ENCODE results near the gene FBXL17.
"Not testable (repeated sequence)": the region's sequence is repeated elsewhere in the genome, so short reads cannot be mapped to it uniquely, and the experiment has no call there.

The FBXL17 gene

GRCh38 chr5:108326982-108327381 is 54.9 kb downstream of the FBXL17 start:
- in situ Hi-C loops (cut with HindIII; ENCODE audit: low pct_ligation_motif_present, low pct_unique_long_range_greater_than_20kb, low sequenced_read_pairs): no loop called here
- no peak for DNase-seq

- in situ Hi-C loops (cut with HindIII; ENCODE audit: low pct_ligation_motif_present, low pct_unique_long_range_greater_than_20kb, low sequenced_read_pairs): no loop called here
- DNase-seq: no peak
Measured at GRCh38 chr5:108324886-108325285, 57.0 kb downstream of the FBXL17 start.

GRCh38 chr5:108321341-108321740 is 60.6 kb downstream of the FBXL17 start:
- no peak for DNase-seq
- in situ Hi-C loops (cut with HindIII; ENCODE audit: low pct_ligation_motif_present, low pct_unique_long_range_greater_than_20kb, low sequenced_read_pairs): no loop called here

GRCh38 chr5:108320231-108320630 is 61.7 kb downstream of the FBXL17 start:
- in situ Hi-C loops (cut with HindIII; ENCODE audit: low pct_ligation_motif_present, low pct_unique_long_range_greater_than_20kb, low sequenced_read_pairs): no loop called here
- DNase-seq: no peak

DNA sequence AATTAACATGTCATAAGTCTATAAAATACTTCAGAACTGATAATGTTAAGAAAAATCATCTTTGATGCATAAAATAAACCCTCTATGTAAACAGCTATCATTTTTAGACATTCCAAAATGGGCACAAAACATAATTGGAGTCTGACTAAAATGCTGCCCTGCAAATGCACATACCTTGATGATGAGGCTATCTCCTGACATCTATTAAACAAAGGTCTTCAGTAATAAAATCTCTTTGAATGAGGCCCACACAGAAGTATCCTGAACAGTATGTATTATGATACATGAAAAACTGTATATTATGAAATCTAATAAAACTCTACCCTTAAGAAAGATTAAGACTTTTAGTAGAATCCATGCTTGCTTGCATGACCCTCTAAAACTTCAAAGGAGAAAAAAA is 66.1 kb downstream of the FBXL17 start:
- DNase-seq: no peak
- in situ Hi-C loops (cut with HindIII; ENCODE audit: low pct_ligation_motif_present, low pct_unique_long_range_greater_than_20kb, low sequenced_read_pairs): no loop called here

DNA sequence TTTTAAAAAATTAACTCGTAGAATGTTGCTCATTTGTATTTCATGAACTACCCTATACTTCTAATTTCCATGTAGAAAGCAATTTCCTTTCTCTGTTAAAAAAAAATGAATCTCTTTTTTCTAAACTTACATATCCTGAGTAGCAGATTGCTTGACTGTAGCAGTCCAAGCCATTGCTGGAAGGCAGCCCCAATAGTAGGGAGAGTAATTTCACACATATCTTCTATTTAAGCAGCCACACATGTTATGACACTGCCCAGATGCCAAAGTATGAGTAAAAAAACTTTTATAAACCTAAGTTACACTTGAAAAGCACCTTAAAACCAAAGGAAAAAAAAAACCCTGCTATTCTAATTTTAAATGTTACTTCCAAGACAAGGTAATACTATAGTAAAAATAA is 69.6 kb downstream of the FBXL17 start:
- no peak for DNase-seq
- in situ Hi-C loops (cut with HindIII; ENCODE audit: low pct_ligation_motif_present, low pct_unique_long_range_greater_than_20kb, low sequenced_read_pairs): no loop called here

DNA sequence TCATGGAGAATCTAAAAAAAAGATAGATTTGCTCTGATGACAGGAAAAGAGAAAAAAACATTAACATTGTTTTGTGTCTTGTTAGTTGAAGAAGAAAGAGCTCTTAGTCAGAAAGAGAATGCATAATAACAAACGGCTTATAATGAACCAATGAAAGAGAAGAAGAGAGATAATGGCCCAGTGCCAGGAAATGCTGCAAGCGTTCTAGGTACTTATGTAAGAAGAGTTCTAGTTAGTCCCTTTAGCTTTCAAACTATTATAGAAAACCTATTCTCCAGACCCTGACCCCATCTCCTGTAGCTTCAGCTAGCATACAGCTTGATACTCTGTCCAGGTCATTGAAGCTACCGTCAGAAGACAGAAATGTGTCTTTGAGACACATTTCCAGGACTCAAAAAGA is 70.2 kb downstream of the FBXL17 start:
- DNase-seq: no peak
- in situ Hi-C loops (cut with HindIII; ENCODE audit: low pct_ligation_motif_present, low pct_unique_long_range_greater_than_20kb, low sequenced_read_pairs): no loop called here

GRCh38 chr5:108303611-108304010 is 78.3 kb downstream of the FBXL17 start:
- in situ Hi-C loops (cut with HindIII; ENCODE audit: low pct_ligation_motif_present, low pct_unique_long_range_greater_than_20kb, low sequenced_read_pairs): no loop called here
- no peak for DNase-seq

- no peak for DNase-seq
- in situ Hi-C loops (cut with HindIII; ENCODE audit: low pct_ligation_motif_present, low pct_unique_long_range_greater_than_20kb, low sequenced_read_pairs): no loop called here
Measured at GRCh38 chr5:108303086-108303485, 78.8 kb downstream of the FBXL17 start.

DNA sequence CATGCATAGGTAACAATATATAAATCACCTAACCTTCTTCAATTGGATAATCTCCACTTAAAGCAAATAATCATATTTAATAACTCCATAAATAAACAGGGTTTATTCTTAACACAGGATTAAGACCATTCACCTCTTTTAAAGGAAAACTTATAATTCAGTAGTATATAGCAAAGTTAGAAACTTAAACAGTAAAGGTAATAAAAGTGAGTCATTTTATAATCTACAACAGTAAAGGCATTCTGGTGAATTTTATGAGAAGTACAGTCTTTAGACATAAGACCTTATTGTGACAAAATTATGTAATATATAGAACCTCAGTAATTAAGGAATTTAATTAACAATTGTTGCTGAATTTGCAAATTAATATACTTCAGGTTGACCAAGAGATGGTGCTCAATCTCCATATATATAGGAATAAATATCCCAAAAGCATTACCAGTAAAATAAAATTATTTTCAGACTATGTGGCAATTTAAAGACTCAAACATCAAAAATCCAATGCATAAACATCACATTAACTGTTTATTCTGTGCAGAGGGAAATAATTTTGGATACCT is 84.8 kb downstream of the FBXL17 start:
- no peak for DNase-seq
- in situ Hi-C loops (cut with HindIII; ENCODE audit: low pct_ligation_motif_present, low pct_unique_long_range_greater_than_20kb, low sequenced_read_pairs): no loop called here

- in situ Hi-C loops (cut with HindIII; ENCODE audit: low pct_ligation_motif_present, low pct_unique_long_range_greater_than_20kb, low sequenced_read_pairs): no loop called here
- DNase-seq: no peak
Measured at GRCh38 chr5:108295578-108296368, 86.1 kb downstream of the FBXL17 start.

DNA sequence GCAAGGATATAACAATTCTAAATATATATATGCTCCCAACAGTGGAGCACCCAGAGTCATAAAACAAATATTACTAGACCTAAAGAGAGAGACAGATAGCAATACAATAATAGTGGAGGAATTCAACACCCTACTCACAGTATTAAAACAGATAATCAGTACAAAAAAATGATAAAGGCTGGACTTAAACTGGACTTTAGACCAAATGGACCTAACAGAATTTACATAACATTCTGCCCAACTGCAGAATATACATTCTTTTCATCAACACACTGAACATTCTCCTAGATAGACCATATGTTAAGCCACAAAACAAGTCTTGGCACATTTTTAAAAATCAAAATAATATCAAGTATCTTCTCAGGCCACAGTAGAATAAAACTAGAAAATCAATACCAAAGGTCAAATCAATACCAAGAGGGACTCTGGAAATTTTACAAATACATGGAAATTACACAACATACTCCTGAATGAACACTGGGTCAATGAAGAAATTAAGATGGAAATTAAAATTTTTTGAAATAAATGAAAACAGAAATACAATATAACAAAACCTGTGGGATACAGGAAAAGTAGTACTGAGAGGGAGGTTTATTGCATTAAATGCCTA is 100.8 kb downstream of the FBXL17 start:
- no peak for DNase-seq
- in situ Hi-C loops (cut with HindIII; ENCODE audit: low pct_ligation_motif_present, low pct_unique_long_range_greater_than_20kb, low sequenced_read_pairs): no loop called here

DNA sequence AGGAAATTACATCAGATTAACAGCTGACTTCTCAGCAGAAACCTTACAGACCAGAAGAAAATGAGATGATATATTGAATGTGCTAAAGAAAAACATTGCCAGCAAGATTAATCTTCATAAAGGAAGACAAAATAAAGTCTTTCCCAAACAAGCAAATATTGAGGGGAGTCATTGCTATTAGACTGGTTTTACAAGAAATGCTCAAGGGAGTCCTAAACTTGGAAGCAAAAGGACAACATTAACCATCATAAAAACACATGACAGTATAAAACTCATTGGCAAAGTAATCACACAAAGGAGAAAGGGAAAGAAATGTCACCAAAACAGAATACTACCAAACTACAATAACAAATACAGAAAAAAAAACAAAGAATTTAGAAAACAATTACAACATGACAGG is 101.7 kb downstream of the FBXL17 start:
- in situ Hi-C loops (cut with HindIII; ENCODE audit: low pct_ligation_motif_present, low pct_unique_long_range_greater_than_20kb, low sequenced_read_pairs): no loop called here
- no peak for DNase-seq

- in situ Hi-C loops (cut with HindIII; ENCODE audit: low pct_ligation_motif_present, low pct_unique_long_range_greater_than_20kb, low sequenced_read_pairs): no loop called here
- DNase-seq: no peak
Measured at GRCh38 chr5:108278285-108279240, 103.3 kb downstream of the FBXL17 start.

DNA sequence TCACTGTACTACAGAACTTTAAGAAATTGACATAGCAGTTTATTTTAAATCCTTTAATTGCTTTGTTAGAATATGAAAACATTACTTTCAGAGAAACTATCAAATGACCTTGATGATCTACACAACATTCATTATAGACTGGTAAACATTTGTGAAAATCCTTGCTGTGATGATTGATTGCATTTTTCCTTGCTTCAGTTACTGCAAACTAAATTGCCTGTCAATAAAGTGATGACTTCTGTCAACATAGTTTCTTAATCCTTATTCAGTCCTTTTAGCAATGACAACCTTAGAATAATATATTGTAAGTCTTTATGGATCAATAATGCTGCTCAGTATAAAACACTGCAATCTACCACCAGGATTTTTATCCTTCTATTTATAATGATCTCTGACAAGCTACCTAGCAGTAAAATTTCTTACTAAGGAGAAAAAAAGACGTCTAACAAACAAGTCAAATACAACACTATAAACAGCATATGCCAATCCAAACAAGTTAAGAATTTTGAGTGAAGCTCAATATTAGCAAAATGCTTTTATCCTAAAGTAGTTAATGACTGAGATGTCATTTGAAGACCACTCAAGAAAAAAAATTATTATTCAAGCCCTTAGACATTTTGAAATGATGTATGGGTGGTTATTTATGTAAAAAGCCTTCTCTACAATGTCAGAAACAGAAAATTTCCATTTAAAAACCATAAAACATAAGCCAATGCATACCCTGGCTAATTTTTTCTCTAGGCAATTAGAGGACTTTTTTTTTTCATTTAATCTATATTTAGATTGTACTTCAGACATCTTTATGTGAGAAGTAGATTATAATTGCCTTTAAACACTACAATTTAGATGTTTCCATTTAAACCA is 105.5 kb downstream of the FBXL17 start:
- in situ Hi-C loops (cut with HindIII; ENCODE audit: low pct_ligation_motif_present, low pct_unique_long_range_greater_than_20kb, low sequenced_read_pairs): no loop called here
- DNase-seq: no peak

GRCh38 chr5:108274080-108274479 is 107.8 kb downstream of the FBXL17 start:
- in situ Hi-C loops (cut with HindIII; ENCODE audit: low pct_ligation_motif_present, low pct_unique_long_range_greater_than_20kb, low sequenced_read_pairs); DNase-seq: not testable (repeated sequence)

- in situ Hi-C loops (cut with HindIII; ENCODE audit: low pct_ligation_motif_present, low pct_unique_long_range_greater_than_20kb, low sequenced_read_pairs): no loop called here
- DNase-seq: no peak
Measured at GRCh38 chr5:108271127-108271526, 110.8 kb downstream of the FBXL17 start.

DNA sequence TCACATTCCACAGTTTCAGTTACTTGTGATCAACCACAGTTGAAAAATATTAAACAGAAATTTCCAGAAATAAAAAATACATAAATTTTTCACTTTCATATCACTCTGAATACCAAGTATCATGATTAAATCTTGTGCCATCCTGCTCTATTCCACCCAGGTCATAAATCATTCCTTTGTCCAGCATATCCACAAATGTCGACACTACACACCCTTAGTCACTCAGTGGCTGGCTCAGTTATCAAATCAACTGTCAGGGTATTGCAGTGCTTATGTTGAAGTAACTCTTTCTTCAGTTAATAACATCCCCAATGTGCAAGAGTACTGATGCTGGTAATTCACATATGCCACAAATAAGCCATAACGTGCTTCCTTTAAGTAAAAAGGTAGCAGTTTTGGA is 115.7 kb downstream of the FBXL17 start:
- in situ Hi-C loops (cut with HindIII; ENCODE audit: low pct_ligation_motif_present, low pct_unique_long_range_greater_than_20kb, low sequenced_read_pairs): no loop called here
- peak; percentile 2 for DNase-seq

Measured in ACHN (cell line).